GM18861 (cell line): ENCODE results near the gene COMMD6.

ENCODE experiments used
- ATAC-seq: cut with Tn5 transposase; IDR thresholded peaks from one replicate; pipeline ENCODE4 v1.9.1; 2021; ENCODE audit not compliant: unreplicated experiment

Gene COMMD6

DNA sequence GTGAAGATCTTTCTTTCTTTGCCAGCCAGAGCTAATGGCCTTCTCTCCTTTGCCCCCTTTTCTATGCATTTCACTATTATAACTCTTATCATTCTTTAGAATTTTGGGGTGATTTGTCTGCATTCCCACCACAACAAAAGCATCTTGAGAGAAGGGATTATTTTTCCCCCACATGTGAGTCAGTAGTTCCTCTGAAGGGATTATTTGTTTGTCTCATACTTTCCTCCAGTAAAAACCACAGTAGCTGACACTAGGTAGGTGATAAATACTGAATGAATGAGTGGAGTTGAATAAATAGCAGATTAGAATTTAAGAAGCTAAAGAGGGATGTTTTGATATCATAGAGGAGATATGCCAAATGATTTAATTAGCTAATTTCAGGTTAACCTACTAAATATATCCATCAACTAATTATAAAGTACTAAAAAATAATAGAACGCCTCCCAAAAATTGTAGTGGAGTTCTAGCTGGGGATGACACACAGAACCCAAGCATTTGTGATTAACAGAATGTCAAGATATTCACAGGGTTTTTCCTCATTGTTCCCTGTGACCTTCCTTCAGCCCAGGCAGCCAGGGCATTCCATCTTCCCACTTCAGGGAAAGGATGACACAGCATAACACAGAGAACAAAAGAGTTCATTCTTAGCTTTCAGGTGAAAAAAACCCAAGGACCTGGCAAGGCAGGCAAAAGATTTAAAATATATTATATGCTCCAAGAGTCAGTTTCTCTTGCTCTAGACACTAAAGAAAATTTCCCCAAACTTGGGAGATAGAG, 52.2 kb downstream of the COMMD6 start:
- no peak for ATAC-seq

DNA sequence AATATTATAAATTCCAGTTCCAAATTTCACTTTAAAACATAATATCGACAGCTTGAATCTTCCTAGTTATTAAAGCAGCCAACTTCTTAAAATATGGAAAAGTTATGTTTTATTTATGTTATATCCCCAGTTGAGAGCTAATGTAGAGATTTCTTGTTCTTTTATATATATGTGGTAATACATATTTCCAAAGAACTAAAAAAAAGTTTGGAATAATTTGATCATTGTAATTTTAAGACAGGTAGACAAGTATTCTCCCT, 54.9 kb downstream of the COMMD6 start:
- ATAC-seq: no peak

DNA sequence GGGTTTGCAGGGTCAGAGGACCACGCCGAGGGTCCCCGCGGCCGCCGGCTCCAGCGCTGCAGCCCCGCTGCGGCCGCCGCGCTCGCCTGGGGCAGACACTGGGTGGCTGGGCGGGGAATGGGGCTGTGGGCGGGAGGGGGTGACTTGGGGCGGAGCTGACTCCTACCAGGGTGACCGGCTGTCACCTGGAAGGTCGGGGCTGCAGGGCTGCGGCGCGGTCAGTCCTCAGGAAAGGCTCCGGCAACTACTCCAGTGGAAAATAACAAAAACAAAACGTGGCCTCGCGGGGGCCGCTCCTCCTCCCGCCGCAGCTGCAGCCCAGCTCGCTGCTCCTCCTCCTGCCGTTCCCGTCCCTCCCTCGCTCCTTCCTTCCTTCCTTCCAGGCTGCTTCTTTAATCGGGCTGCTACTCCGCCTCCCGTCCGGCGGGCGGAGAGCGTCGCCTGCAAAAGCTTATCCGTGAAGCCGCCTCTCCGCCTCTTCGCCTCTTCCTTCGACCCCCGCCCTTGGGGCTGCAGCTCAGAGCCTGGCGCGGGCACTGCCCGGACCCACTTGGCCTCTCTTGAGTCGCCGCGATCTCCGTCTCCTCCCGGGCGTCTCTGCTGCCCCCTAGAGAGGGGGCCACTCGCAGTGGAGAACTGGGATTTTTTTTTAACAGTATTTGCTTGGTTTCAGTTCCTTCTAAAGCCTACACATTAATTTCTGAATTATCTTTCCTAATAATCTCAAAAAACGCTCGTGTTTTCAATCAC, 55.4 kb downstream of the COMMD6 start, which contains the start of gene TBC1D4:
TSS of gene TBC1D4 (minus strand) at position 100 of the 750 bp plus-strand sequence. CDS start 402 bp downstream, outside the sequence.
- peak; percentile 67 for ATAC-seq

DNA sequence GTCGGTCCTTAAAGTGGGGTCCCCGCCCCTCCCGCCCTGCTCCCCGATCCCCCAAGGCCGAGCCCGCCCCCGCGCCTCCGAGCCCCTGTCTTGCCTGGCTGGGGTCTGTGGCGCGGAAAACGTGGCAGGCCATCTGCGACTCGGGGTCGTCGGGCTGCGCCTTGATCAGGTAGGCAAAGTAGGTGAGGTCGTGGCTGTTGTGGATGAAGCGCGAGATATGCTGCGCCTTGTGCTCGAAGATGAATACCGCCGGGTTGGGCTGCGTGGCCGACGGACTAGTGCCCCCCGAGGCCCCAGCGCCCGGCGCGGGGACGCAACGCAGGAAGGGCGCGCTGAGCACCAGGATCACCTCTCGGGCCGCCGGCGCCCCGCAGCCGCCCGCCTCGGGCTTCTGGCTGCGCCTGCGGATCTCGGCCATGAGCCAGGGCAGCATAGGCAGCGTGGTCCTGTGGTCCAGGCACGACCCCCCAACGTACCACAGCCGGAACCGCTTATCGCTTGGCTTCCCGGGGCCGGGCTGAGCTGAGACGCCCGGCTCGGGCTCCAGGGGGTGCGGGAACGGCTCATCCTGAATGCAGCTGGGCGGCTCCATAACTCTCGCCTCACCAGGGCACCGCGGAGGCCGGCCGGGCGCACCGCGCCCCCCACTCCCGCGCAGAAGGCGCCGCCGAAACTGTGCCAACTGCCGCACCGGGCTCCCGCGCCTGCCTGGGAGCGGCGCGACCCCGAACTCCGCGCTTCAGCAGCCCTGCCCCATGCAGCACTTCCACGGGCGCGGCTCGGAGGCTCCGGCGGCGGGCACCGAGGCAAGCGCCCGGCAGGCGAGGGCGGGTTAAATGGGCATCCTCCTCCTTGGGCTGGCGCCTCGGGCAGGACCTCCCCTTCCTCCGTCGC, 56.2 kb downstream of the COMMD6 start:
- peak; percentile 29 for ATAC-seq

DNA sequence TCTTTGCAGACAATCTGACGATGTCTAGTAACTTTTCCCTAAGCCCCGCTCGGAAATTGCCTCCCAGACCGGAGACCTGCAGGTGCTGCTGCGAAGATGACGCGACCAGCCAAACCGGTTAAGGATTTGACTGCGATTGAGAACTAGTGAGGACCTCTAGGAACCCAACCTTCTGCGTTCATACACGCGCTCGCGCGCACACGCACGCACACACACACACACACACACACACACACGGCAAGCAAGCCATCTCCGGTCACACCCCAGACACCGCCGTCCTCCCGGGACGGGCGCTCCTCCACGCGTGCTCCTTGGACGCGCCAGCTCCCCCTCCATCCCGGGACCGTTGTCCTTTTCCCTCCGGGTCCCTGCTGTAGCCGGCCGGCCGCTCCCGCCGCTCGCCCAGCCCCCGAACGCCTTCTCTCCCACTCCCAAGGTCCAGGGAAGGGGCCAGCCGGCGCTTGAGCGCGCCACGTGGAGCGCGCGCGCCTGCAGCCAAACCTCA, 56.9 kb downstream of the COMMD6 start:
- no peak for ATAC-seq

DNA sequence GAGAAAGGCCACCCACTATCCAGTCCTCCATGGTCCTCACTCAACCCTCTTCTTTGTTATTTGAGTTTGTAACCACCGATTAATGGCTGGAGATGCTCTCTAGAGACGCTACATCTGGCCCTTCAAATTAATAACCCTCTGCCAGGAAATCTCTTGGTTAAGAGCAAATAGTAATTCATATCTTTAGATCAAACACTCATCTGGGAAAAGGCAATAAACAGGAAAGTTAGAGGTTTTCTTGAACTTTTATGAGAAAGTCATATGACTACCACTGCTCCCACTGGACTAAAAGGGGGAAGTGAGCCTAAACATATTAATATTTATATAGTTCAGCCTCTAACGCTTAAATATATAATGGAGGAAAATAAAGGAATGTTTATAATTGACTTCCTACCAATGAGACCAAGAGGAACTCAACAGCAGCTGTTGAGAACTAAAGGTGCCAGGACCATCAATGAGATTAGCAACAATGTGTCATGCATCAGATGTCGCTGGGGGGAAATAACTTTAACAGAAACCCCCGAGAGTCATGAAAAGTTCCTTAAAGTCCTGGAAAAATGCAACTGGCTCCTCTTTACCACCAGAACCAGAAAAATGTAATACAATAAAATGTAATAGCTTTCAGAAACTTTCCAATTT, 58.4 kb downstream of the COMMD6 start:
- ATAC-seq: no peak

DNA sequence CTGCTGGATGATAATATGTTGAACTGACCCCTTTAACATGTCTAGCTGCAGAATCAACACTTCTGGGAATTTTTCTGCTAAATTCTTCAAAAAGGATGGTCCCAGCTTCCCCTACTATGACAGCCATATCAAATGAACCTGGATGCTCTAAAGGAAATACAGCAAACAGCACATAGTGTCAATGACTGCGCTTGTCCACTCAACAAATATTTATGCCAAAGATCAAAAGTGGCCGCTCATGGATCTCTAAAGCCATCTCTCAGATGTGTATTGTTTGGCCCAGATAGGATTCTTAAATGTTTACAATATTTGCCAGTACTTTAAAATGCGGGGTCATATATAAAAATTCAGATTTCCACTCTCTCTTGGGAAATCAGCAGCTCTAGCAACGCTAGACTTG, 59.0 kb downstream of the COMMD6 start:
- no peak for ATAC-seq
